Spleen (tissue), 7 donors: ENCODE measurements around the gene GPR152.

Source experiments
- CTCF ChIP-seq, 11 experiments: fragments of 200-600 bp in 7 of 11; fragments of 450-650 bp in 4 of 11; sonication (generic) in 4 of 11; IDR thresholded peaks in 8 of 11; conservative IDR thresholded peaks in 3 of 11; 1 replicate in 7 of 11; 2 replicates in 4 of 11; pipeline versions ENCODE4 v1.4.0 to v1.8.0; 2016 to 2021; ENCODE audit warnings: antibody characterized with exemption in 11 of 11, inconsistent platforms in 4 of 11, mild to moderate bottlenecking in 1 of 11
- POLR2AphosphoS5 ChIP-seq, 3 donors: sonication (generic); formaldehyde crosslinking; IDR thresholded peaks; one replicate each; pipeline ENCODE4 v1.5.1; 2017; ENCODE audit warnings: antibody characterized with exemption in 3 of 3
- donor health status: DM: no; HTN: no; CAD: no; lungs with moderate emphysema.
- donor health status: DM: no; HTN: no; CAD: no.
- donor health status: DM: no; HTN: no; CAD: no.

- TF ChIP-seq CTCF (IDR thresholded peaks at IDR 0.05 in 8 of 11, conservative IDR thresholded peaks at IDR 0.05 in 3 of 11) (no peak), POLR2AphosphoS5 (IDR thresholded peaks at IDR 0.05) (peak in 1 of 3 donors; percentile 35)
These were observed 47.4 kb upstream of the GPR152 start for GRCh38 chr11:67499808-67500483.
